Measurements from ENCODE around the gene COL17A1.

DNA sequence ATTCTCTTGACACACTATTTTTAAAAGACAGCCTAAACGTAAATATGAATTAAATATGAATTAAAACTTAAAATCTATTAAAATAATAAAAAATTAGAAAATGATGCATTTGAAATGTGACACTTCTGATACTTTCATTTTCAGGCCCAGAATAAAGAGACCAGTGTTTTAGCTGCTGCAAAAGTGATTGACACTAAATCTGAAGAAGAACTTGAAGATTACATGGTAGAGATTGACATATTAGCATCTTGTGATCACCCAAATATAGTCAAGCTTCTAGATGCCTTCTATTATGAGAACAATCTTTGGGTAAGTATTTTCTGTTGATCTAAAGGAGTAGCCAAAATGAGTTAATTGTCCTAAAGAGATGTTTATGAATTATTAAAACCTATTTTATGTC, 95.1 kb downstream of the COL17A1 start:
- TF ChIP-seq POLR2A (IDR thresholded peaks at IDR 0.05; ENCODE audit: low read length), result no peak
- no peak for TF ChIP-seq GATA1 (IDR thresholded peaks at IDR 0.05; ENCODE audit: low read depth, low read length)
